ENCODE measurements around the gene CDKN1A. TPM values are rescaled to one million over a fixed set of nuclear protein-coding genes. Genes with fewer than 3 reads are reported as not detected.

The CDKN1A gene
- total RNA-seq, 1 donor from 2014 or later = 364 TPM

DNA sequence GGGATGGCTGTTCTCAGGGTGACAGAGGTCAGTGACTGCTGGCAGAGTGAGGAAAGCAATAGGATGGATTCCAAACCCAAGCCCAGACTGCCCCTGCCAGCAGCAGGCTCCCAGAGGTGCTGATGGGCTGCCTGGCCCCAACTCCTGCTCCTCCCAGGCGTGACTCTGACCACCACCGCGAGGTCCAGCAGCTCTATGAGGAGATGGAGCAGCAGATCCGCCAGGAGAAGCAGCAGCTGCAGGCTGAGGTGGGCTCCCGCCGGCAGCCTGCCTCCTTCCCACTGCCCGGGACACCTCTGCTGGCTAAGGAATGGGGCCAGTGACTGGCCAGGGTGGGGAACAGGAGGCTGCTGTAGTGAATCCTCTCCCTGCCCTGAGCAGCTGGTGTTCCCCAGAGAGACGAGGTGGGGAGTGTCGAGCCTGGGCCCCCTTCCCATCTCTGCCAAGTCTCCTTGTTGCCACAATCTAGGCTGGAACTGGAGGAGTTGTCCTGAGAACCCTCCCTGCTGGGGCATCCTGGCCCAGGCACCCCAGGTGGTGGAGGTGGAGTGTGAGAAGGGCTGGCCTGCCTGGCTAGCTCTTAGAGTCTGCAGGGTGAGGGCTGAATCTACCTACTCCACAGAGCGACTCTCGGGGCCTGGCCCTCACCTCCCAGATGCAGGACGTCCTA, 39.5 kb downstream of the CDKN1A start:
- no peak for FAIRE-seq

DNA sequence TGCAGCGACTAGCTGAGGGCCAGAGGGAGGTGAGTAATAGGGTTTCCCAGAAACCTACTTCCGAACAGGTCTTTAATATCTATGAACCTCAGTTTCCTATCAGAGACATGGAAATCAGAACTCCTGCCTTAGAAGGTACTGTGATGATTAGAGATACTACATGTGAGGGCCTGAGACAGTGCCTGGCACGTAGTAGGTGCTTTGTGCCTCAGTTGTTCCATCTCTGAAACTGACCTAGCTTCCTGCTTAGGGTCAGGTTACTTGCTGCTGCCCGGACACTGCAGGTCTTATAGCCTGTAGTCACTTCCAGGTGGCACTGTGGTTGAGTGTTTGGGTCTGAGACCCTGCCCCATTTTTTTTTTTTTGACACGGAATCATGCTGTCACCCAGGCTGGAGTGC, 40.0 kb downstream of the CDKN1A start:
- DNase-seq (ENCODE audit: low read depth) = no peak
- no peak for TF ChIP-seq CTCF (IDR thresholded peaks at IDR 0.05; ENCODE audit: insufficient read depth, low read length, severe bottlenecking)
- FAIRE-seq = no peak
- Histone ChIP-seq H3K36me3 (ENCODE audit: control insufficient read depth, insufficient read depth, low read length) (no peaks in the 10 kb centered on the region), H3K27me3 (ENCODE audit: control insufficient read depth, insufficient read depth, low read length) (no peaks in the 10 kb centered on the region), H3K4me3 (ENCODE audit: low read depth, low read length) (no peak overlapping the region)

More for the DNA sequence above, 39.5 kb downstream of the CDKN1A start:
- no peaks in the 10 kb centered on the region for H3K36me3 ChIP-seq (ENCODE audit: control insufficient read depth, insufficient read depth, low read length)
- no peak for DNase-seq (ENCODE audit: low read depth)
- H3K4me3 ChIP-seq (ENCODE audit: low read depth, low read length) = no peak overlapping the region
- H3K27me3 ChIP-seq (ENCODE audit: control insufficient read depth, insufficient read depth, low read length) = no peaks in the 10 kb centered on the region
- TF ChIP-seq CTCF (IDR thresholded peaks at IDR 0.05; ENCODE audit: insufficient read depth, low read length, severe bottlenecking) = no peak

GRCh38 chr6:36719126-36719525, 40.6 kb downstream of the CDKN1A start:
- no peaks in the 10 kb centered on the region for H3K36me3 ChIP-seq (ENCODE audit: control insufficient read depth, insufficient read depth, low read length)
- no peak for FAIRE-seq
- no peaks in the 10 kb centered on the region for H3K27me3 ChIP-seq (ENCODE audit: control insufficient read depth, insufficient read depth, low read length)
- DNase-seq (ENCODE audit: low read depth) = no peak
- TF ChIP-seq CTCF (IDR thresholded peaks at IDR 0.05; ENCODE audit: insufficient read depth, low read length, severe bottlenecking) = no peak
- no peak overlapping the region for H3K4me3 ChIP-seq (ENCODE audit: low read depth, low read length)

DNA sequence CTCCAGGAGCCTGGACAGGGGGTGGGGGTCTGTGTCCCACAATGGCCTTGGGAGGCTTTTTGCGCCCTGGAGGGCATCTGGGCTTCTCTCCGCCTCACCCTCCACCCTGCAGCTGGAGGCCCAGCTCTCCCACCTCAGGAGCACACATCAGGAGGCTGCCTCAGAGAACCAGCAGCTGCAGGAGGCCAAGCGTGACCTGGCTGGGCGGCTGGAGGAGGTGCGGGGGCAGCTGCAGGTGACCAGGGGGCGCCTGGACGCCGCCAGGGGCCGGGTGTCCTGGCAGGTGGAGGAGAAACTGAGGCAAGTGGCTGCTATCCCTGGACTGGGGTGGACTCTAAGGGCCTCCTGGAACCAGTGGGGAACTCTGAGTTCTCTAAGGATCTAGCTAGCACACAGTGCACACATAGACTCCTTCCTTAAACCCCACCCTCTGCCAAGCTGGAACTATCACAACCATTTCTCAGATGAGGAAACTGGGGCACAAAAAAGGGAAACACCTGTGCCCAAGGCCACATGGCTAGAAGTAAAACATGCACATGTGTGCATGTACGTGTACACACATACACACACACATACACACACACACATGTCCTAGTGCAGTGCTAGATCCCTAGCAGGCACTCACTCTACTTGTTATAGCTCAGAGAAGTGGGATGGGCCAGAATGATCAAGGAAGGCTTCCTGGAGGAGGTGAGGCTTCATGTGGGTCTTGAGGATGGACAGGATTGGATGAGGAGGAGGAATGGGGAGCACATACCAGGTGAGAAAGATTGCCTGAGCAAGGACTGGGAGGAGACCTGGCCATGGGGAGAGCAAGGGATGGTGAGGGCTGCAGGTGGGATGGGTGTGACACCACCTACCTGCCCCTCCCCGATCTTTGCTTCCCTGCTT, 42.0 kb downstream of the CDKN1A start:
- FAIRE-seq = no peak
- Histone ChIP-seq H3K27me3 (ENCODE audit: control insufficient read depth, insufficient read depth, low read length) (no peaks in the 10 kb centered on the region), H3K4me3 (ENCODE audit: low read depth, low read length) (no peak overlapping the region), H3K36me3 (ENCODE audit: control insufficient read depth, insufficient read depth, low read length) (no peaks in the 10 kb centered on the region)
- no peak for DNase-seq (ENCODE audit: low read depth)
- TF ChIP-seq CTCF (IDR thresholded peaks at IDR 0.05; ENCODE audit: insufficient read depth, low read length, severe bottlenecking) = no peak

GRCh38 chr6:36721369-36722140, 43.0 kb downstream of the CDKN1A start:
- no peaks in the 10 kb centered on the region for H3K36me3 ChIP-seq (ENCODE audit: control insufficient read depth, insufficient read depth, low read length)
- FAIRE-seq (no peak), DNase-seq (ENCODE audit: low read depth) (no peak)
- no peak for TF ChIP-seq CTCF (IDR thresholded peaks at IDR 0.05; ENCODE audit: insufficient read depth, low read length, severe bottlenecking)
- no peaks in the 10 kb centered on the region for H3K27me3 ChIP-seq (ENCODE audit: control insufficient read depth, insufficient read depth, low read length)
- no peak overlapping the region for H3K4me3 ChIP-seq (ENCODE audit: low read depth, low read length)
